ENCODE results near the gene SEMA4F.

SEMA4F gene, protein sequence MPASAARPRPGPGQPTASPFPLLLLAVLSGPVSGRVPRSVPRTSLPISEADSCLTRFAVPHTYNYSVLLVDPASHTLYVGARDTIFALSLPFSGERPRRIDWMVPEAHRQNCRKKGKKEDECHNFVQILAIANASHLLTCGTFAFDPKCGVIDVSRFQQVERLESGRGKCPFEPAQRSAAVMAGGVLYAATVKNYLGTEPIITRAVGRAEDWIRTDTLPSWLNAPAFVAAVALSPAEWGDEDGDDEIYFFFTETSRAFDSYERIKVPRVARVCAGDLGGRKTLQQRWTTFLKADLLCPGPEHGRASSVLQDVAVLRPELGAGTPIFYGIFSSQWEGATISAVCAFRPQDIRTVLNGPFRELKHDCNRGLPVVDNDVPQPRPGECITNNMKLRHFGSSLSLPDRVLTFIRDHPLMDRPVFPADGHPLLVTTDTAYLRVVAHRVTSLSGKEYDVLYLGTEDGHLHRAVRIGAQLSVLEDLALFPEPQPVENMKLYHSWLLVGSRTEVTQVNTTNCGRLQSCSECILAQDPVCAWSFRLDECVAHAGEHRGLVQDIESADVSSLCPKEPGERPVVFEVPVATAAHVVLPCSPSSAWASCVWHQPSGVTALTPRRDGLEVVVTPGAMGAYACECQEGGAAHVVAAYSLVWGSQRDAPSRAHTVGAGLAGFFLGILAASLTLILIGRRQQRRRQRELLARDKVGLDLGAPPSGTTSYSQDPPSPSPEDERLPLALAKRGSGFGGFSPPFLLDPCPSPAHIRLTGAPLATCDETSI

DNA sequence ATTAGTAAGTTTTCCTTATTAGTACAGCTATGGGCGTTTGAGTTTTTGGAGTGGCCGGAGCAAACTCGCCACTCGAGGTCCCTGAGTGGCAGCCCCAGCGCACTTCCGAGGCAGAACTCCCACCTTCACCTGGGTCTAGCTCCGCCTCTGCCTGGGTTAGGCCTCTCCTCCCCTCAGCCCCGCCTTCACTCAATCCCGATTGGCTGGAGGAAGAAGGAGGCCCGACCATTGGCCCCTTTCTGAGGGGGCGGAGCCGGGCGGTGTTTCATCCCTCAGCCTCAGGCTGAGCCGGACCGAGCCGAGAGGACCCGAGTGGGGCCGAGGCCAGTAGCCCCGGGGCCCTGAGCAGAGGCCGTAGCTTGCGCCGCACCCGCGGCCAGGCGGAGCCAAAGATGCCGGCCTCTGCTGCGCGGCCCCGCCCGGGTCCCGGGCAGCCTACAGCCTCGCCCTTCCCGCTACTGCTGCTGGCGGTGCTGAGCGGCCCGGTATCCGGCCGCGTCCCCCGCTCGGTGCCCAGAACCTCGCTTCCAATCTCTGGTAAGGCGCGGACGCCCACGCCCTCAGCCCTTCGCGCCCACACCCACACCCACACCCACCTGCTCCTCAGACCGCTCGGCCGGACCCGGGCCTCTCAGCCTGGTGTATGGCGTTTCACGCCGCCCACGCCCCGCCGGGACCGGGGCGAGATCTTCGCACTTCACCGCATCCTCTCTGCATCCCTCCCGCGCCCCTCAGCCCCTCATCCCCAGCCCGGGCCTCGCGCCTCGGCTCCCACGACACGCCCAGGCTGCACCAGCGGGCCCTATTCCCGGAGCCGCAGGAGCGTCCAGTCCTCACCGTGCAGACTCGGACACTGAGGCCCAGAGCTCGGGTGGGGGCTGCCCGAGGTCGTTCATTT lies at the start of gene SEMA4F:
Gene SEMA4F, plus strand, starts transcription at position 263 of the 898 bp plus-strand sequence. Its CDS starts 130 bp downstream, at position 393.
- TF ChIP-seq, protein P1, sequence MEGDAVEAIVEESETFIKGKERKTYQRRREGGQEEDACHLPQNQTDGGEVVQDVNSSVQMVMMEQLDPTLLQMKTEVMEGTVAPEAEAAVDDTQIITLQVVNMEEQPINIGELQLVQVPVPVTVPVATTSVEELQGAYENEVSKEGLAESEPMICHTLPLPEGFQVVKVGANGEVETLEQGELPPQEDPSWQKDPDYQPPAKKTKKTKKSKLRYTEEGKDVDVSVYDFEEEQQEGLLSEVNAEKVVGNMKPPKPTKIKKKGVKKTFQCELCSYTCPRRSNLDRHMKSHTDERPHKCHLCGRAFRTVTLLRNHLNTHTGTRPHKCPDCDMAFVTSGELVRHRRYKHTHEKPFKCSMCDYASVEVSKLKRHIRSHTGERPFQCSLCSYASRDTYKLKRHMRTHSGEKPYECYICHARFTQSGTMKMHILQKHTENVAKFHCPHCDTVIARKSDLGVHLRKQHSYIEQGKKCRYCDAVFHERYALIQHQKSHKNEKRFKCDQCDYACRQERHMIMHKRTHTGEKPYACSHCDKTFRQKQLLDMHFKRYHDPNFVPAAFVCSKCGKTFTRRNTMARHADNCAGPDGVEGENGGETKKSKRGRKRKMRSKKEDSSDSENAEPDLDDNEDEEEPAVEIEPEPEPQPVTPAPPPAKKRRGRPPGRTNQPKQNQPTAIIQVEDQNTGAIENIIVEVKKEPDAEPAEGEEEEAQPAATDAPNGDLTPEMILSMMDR (IDR thresholded peaks at IDR 0.05; ENCODE audit: low read depth, low read length), result no peak
- DNase-seq (ENCODE audit: extremely low read depth, low read depth), result peak; percentile 78

DNA sequence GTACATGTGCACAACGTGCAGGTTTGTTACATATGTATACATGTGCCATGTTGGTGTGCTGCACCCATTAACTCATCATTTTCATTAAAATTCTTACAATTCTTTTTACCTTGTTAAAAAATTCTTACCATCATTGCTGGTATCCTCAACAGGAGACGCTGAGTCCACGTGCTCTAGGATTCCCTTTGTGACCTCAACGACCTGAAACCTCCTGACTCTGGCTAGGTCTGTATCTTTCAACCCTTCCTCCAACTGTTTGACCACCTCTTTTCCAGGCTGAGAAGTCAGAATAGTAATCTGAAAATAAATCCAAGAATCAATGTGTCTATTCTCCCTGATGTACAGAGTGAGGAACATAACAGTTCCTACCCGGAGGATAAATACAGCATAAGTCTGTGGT lies 47.1 kb upstream of the SEMA4F start:
- TF ChIP-seq, protein P1 (IDR thresholded peaks at IDR 0.05; ENCODE audit: low read depth, low read length), result no peak
- DNase-seq (ENCODE audit: extremely low read depth, low read depth), result no peak

GRCh38 chr2:74617122-74617521 lies 36.9 kb upstream of the SEMA4F start:
- TF ChIP-seq, protein P1 (IDR thresholded peaks at IDR 0.05; ENCODE audit: low read depth, low read length), result no peak
- no peak for DNase-seq (ENCODE audit: extremely low read depth, low read depth)

DNA sequence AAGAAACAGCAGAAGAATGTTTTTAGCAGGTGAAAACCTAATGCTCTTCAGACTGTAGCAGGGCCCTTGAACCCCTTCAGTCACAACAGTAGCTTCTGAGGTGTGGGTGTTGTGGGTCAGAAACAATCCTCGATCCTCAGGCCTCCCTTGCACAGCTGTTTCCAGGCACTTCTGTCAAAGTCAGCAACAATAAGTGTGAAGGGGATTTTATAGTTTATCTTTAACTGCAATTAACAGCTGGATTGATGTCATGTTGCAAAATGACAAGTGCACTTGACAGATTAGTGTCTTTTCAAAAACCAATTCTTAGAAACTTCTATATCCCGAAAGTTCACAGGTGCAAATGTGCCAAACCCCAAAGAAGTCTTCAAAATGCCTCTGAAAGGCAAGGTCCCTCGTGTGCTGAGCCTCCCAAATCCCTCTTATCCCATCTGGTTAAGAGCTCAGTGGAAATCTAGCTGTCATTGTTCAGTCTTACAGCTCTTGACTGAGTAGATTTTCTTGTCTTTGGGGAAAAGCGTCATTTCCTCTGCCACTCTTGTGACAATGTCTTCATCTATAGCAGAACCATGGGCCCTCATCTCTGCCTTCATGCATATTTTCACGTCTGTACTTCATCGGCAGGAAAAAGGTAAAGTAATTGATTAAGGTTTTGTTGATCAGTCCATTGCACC lies 35.5 kb upstream of the SEMA4F start:
- DNase-seq (ENCODE audit: extremely low read depth, low read depth), result no peak
- TF ChIP-seq, protein P1 (IDR thresholded peaks at IDR 0.05; ENCODE audit: low read depth, low read length), result no peak

- DNase-seq (ENCODE audit: extremely low read depth, low read depth), result no peak
- TF ChIP-seq, protein P1 (IDR thresholded peaks at IDR 0.05; ENCODE audit: low read depth, low read length), result no peak
Measured at GRCh38 chr2:74619651-74620297, 34.3 kb upstream of the SEMA4F start.

- no peak for DNase-seq (ENCODE audit: extremely low read depth, low read depth)
- TF ChIP-seq, protein P1 (IDR thresholded peaks at IDR 0.05; ENCODE audit: low read depth, low read length), result no peak
Measured at GRCh38 chr2:74620671-74621070, 33.4 kb upstream of the SEMA4F start.

All from AG09319 (cell line).